Astrocyte of the spinal cord (primary cell): ENCODE data around the gene SOX8.
A peak's percentile ranks its signal among the peaks of the same experiment; 100 is the strongest.

ENCODE experiments used
- DNase-seq: peaks from one replicate; pipeline ENCODE4 v3.0.0; 2011; ENCODE audit warnings: low read depth, low spot score
- H3K4me3 ChIP-seq: 2 replicates; pipeline ENCODE4 v1.5.1; 2011; ENCODE audit warnings: low read depth, mild to moderate bottlenecking, low read length, moderate library complexity
- in situ Hi-C: cut with HindIII; loops from 2 replicates; pipeline ENCODE4 v1.10.0; 2017; ENCODE audit warnings: low sequenced_read_pairs
- TF ChIP-seq, protein P1 (sequence below): IDR thresholded peaks from 2 replicates; pipeline ENCODE4 v1.5.1; 2012; ENCODE audit warnings: low read depth, mild to moderate bottlenecking, low read length, inconsistent platforms

Gene SOX8

DNA sequence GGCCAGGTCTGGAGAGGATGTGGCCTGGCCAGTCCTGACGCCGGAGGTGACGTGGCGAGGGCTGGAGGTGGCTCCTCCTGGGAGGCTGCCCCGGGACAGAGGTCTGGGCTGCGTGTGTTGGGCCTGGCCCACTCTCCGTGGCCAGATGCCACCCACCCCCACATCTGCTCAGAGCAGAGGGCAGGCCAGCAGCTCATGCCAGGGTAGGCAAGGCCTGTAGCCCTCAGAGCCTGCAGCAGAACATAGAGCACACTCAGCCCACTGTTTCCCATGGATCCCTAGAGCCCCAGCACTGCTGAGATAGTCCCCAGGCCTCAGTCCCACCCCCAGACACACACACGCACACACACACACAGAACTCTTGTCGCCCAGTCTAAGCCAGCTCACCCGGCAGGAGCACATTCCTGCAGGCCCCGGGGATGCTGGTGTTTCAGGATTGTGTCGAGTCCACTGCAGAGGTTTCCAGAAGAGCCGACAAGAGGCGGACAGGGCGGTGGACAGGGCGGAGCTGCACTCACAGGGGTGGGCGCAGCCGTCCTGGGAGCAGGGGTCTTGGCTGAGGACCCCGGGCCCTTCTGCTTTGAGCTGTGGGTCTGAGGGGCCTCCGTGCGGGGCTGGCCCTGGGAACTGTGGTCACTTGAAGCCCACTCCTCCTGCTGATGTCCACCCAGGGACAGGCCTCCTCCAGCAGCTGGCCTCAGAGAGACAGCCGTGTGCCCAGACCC, 33.4 kb downstream of the SOX8 start:
- TF ChIP-seq, protein P1, sequence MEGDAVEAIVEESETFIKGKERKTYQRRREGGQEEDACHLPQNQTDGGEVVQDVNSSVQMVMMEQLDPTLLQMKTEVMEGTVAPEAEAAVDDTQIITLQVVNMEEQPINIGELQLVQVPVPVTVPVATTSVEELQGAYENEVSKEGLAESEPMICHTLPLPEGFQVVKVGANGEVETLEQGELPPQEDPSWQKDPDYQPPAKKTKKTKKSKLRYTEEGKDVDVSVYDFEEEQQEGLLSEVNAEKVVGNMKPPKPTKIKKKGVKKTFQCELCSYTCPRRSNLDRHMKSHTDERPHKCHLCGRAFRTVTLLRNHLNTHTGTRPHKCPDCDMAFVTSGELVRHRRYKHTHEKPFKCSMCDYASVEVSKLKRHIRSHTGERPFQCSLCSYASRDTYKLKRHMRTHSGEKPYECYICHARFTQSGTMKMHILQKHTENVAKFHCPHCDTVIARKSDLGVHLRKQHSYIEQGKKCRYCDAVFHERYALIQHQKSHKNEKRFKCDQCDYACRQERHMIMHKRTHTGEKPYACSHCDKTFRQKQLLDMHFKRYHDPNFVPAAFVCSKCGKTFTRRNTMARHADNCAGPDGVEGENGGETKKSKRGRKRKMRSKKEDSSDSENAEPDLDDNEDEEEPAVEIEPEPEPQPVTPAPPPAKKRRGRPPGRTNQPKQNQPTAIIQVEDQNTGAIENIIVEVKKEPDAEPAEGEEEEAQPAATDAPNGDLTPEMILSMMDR: no peak
- H3K4me3 ChIP-seq: no peak overlapping the region
- in situ Hi-C loops: no loop called here
- no peak for DNase-seq

DNA sequence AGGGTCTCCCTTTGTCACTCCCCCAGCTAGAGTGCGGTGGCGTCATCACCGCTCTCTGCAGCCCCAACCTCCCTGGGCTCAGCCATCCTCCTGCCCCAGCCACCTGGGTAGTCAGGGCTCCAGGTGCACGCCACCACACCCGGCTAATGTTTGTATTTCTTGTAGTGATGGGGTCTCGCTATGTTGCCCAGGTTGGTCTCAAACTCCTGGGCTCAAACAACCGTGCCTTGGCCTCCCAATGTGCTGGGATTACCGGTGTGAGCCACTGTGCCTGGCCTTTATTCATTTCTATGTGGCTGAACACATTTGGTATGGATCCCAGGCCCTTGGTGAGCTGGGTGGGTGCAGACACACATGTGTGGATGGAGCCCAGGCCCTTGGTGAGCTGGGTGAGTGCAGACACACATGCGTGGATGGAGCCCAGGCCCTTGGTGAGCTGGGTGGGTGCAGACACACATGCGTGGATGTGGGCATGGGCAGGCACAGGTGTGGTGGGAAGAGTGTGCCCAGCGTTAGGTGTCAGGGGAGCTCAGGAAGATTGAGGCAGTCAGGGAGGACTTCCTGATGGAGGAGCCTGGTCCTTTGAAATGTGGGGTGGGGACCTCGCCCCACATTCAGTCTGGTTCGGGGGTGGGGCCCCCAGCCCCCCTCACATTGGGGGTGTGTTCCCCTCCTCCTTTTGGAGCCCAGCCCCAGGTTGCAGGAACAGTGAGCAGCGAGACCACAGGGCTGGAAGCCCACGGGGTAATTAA, 37.1 kb downstream of the SOX8 start:
- in situ Hi-C loops: no loop called here
- no peak overlapping the region for H3K4me3 ChIP-seq
- TF ChIP-seq, protein P1: no peak
- no peak for DNase-seq

DNA sequence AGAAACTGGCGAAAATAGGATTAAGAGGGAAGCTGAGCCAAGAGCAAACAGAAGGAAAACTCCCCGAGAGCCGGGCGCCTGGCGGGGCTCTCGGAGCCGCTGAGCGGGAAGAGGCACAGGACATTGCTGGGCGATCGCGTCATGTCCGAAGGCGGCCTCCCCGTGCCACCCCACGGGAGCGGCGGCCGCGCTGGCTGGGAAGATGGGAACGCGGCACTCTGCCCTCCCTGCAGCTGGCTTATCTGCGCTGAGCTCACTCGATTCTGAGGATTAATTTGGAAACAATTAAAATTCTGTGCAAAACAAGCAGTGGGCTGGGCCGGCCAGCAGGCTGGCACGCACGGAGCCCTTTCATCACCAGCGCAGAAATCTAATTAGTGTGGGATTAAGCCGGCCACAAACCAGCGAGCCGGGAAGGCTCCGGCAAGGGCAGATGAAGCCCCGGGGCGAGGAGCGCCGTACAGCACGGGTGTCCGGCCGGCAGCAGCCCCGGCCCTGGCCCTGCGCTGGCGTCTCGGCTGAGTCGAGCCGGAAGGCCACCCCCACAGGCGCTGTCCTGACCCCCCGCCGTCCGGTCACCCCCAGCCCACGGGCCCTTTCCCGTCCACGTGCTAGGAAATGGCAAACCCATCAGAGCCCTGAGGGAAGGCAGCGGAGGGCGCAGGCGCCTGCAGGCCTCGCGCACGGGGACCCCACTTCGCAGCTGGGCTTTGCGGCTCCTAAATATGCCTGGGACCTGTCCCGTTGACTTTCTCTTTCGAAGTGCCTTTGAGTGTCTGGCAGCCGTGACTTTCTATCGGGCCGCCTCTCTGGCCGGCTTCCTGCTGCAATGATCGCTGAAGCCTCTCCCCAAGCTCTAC, 37.9 kb downstream of the SOX8 start:
- no peak overlapping the region for H3K4me3 ChIP-seq

DNA sequence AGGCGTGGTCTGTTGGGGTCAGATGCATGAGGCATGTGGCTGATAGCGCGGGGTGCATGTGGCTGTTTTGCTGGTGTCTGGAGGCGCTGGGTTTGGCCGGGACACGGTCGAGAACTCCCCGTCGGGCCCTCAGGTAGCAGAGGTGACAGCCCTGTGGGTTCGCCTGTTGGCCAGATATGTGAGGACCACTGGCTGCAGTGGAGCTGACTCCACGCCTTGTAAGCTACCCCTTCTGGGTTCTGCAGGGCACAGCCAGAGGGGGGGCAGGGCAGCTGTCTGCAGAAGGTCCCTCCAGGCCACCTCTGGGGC, 38.5 kb downstream of the SOX8 start:
- TF ChIP-seq, protein P1: no peak
- in situ Hi-C loops: no loop called here
- no peak overlapping the region for H3K4me3 ChIP-seq
- no peak for DNase-seq

More for the DNA sequence above, 37.9 kb downstream of the SOX8 start:
- peak; percentile 29 for DNase-seq
- TF ChIP-seq, protein P1: no peak
- in situ Hi-C loops: no loop called here

DNA sequence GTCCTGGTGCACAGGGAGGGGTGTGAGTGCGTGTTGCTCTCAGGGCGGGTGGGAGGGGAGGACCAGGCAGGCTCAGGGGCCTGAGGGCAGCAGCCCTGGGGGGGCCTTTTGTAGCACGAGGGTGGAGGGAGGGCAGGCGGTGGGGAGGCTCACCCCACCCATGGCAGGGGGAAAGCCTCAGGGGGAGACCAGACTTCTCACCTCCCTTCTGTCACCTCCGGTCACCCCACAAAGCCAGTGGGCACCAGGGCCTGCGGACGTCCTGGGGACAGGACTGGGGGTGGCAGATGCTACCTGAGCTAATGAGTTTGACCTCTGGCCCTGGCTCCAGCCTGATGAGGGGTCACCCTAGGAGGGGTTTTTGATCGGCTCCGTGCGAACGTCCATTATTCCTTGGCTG, 39.0 kb downstream of the SOX8 start:
- no peak overlapping the region for H3K4me3 ChIP-seq
- DNase-seq: no peak
- TF ChIP-seq, protein P1: no peak
- in situ Hi-C loops: no loop called here

DNA sequence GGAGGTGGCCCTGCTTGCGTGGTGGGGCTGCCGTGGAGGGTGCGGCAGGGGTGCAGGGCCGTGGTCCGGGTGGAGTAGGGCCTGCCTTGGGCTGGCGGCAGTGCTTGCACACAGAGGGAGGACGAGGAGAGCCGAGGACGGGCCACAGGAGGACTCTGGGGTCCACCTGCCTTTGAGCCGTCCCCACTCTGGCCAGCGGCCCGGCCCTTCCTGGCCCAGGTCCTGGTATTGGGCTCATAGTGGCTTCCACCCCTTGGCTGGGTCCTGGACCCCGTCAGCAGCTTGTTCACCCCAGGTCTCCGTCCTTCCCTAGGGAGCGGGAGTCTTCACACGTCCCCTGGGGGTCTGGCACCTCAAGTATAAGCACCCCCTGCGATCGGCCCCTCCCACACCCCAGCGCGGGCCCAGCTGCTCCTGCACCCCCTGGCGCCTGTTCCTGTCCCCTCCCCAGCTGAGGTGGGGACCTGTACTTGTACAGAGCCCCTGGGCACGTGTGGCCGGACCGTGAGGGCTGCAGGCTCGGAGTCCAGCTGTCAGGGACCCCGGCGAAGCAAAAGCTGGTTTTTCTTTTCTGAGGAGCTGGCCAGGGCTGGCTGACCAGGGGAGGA, 40.1 kb downstream of the SOX8 start:
- DNase-seq: no peak
- TF ChIP-seq, protein P1: no peak
- in situ Hi-C loops: no loop called here
- no peak overlapping the region for H3K4me3 ChIP-seq
